Renal cortical epithelial cell (primary cell): ENCODE measurements around the gene KRT78. TPM values are rescaled to one million over a fixed set of nuclear protein-coding genes. Genes with fewer than 3 reads are reported as not detected.

Experiments used
- DNase-seq: peaks from one replicate; pipeline ENCODE4 v3.0.0-alpha.2; 2011; ENCODE audit warnings: low read depth
- total RNA-seq: library from RNA; depleted of rRNA; stranded (reverse); fragments of >200 nt; gene quantifications from 2 replicates; pipeline ENCODE4 v1.2.3, GENCODE V29; 2014

Gene KRT78
- total RNA-seq, 1 donor from 2014 or later = not detected

- peak; percentile 66 for DNase-seq
Measured at GRCh38 chr12:52826611-52827498, 21.9 kb downstream of the KRT78 start.

- DNase-seq = no peak
Measured at GRCh38 chr12:52825961-52826360, 22.8 kb downstream of the KRT78 start.

- no peak for DNase-seq
Measured at GRCh38 chr12:52824741-52825410, 23.9 kb downstream of the KRT78 start.

GRCh38 chr12:52823761-52824450 lies 24.9 kb downstream of the KRT78 start:
- no peak for DNase-seq

- DNase-seq = no peak
Measured at GRCh38 chr12:52822771-52823510, 25.9 kb downstream of the KRT78 start.

- peak; percentile 12 for DNase-seq
Measured at GRCh38 chr12:52821826-52822660, 26.8 kb downstream of the KRT78 start.

- DNase-seq = no peak
Measured at GRCh38 chr12:52821071-52821730, 27.6 kb downstream of the KRT78 start.

- no peak for DNase-seq
Measured at GRCh38 chr12:52820521-52820920, 28.3 kb downstream of the KRT78 start.

GRCh38 chr12:52819731-52820510 lies 28.9 kb downstream of the KRT78 start:
- no peak for DNase-seq

- no peak for DNase-seq
Measured at GRCh38 chr12:52818887-52819420, 29.8 kb downstream of the KRT78 start.

- no peak for DNase-seq
Measured at GRCh38 chr12:52818388-52818787, 30.4 kb downstream of the KRT78 start.

- no peak for DNase-seq
Measured at GRCh38 chr12:52817699-52818238, 31.0 kb downstream of the KRT78 start.

- no peak for DNase-seq
Measured at GRCh38 chr12:52817003-52817698, 31.6 kb downstream of the KRT78 start.

GRCh38 chr12:52815676-52816588 lies 32.9 kb downstream of the KRT78 start:
- DNase-seq = no peak

- no peak for DNase-seq
Measured at GRCh38 chr12:52815161-52815560, 33.6 kb downstream of the KRT78 start.

GRCh38 chr12:52814710-52815155 lies 34.1 kb downstream of the KRT78 start:
- no peak for DNase-seq
